Brain pericyte (primary cell): ENCODE measurements around the gene SPO11.

ENCODE experiments used
- DNase-seq: peaks from one replicate; pipeline ENCODE4 v3.0.0-alpha.2; 2012; ENCODE audit warnings: low read depth, low spot score

The SPO11 gene

DNA sequence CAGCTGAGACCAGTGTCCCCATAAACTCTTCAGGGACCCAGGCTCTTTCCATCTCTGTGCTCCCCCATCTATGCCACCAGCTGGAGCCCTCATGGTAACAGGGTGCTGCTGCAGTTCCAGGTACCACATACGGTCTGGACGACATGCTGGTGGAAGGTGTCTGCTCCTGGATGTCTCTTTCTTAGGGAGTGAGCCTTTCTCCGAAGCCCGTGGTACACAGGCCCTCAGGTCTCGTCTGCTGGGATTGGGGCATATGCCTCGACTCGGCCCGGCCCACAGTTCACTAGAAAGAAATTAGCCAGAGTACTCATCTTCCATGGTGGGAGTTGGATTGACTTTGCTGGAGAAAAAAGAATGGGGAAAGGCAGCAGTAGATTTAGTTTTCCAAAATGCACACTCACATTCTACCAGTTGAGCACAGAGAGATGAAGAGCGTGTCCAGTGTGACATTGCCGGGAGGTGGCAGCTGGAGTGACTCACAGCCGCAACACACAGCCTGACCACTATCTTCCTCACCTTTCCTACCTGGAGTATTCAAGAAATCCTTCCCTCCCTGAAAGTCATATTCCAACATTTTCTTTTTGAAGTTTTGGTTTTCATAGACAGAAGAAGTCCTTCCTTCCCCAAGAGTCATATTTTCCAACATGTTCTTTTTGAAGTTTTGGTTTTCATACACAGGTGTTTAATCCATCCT, 18.6 kb upstream of the SPO11 start:
- no peak for DNase-seq

DNA sequence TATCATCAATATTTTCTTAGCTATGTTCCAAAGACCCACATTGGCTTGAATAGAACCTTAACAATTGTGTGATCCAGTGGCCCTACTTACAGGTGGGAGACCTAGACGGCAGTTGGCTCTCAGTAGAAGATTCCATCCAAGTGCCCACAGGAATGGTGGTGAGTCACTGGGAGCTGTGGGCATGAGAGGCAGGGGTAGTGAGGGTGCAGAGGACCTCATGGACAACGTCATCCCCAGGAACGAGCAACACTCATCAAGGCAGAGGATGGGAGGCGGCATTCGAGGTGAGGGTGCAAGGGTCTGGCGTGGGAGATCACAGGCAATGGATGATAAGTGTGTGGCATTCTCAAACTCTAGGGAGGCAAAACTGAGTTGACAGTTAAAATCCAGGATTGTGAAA, 17.5 kb upstream of the SPO11 start:
- no peak for DNase-seq

DNA sequence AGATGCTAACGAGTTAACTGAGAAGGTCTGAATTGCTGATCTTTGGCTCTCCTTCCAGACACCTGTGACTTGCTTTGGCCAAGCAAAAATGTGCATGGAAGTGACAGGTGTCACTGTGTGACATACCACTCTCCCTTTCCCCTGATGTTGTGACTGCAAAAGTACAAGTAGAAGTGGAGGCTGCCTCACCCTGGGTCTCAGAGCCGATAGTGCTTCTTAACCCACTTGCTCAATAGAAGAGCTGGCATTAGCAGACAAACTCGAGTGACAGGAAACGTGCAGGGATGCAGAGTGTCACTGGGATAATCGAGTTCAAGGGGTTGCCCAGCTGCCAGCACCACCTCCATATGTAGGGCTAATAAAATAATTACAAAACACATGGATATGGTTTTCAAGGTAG, 16.4 kb upstream of the SPO11 start:
- DNase-seq = no peak

DNA sequence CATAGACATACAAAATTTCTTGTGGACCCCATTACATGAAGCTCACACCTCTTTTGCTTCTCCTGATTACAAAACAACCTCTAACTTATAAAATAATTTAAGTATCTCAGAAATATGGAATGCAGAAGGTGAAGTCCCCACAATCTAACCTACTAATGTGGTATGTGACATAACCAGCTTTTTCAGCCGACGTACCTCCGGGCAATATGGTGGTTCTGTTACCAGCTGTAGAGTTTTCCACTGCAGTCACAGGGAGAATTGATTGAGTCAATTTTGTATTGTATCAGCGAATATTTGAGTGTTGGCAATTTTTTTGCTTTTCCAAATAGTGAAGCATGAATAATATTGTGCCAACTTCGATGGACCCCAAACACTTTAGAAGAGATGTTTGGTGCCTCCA, 15.7 kb upstream of the SPO11 start:
- no peak for DNase-seq

DNA sequence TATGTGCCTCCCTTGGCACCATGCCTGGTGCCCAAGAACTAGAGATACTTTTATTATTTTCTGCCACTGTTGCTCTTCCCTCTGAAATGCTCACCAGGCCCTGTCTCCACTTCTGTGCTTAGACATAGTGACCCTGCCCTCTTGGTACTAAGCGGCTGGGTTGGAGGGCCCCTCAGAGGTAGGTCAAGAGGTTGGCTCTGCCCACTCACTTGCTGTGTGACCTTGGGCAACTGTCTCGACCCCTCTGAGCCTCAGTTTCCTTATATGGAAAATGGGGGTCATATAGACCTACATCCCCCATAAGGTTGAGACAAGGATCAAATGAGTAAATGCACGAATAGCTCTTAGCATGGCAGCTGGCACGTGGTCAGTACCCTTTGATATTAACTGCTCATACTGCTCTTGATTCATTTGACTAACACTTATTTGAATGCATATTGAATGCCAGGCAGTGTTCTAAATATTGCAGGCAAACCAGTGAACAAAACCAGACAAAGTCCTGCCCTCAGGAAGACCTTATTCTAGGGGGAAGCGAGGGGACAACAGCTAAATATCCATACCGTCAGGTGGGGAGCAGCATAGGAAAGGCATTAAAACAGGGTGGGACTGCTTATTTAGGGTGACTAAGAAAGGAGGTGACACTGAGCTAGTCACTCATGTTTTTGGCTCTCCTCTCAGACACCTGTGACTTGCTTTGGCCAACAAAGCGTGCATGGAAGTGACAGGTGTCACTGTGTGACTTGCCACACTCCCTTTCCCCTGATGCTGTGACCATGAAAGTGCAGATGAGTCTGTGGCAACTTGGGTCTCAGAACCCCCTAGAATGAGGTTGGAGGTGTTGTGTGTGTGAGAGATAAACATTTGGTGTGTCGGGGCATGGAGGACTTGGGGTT, 14.3 kb upstream of the SPO11 start:
- no peak for DNase-seq

DNA sequence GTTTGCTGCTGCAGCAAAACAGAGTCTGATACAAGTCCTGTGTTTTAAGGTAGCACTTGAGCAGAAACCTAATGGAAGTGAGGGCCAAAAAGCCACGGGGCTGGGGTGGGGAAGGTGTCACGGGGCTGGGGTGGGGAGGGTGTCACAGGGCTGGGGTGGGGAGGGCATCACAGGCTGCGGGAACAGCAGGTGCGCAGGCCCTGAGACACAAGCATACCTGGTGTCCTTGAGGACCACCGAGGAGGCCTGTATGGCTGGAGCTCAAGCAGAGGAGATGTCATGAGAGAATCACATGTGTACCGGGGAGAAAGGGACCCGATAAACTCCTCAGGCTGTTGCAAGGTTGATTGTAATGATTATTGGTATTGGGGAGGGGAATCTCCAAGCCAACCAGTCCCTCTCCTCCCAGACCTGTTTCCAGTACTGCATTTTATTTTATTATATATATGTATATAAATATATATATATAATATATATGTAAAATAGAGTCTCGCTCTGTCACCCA, 13.6 kb upstream of the SPO11 start:
- no peak for DNase-seq

DNA sequence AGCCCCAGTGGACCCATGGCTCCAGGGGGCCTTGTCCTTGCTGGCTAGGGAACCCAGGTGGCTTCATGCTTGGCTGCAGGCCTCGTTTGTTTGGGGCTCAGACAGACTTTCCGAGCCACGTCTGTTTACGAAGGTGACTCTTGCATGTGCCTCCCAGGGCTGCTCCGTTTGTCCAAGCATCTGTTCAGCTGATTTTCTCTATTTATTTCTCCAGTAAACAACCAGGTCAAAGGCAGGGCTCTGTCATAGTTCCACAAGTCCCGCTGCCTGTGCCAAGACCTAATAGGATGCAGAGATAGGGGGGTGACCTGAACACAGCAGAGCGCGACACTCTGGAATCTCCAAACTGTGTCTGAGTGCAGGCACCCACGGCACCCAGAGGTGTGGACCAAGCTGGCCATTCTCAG, 12.8 kb upstream of the SPO11 start:
- no peak for DNase-seq

DNA sequence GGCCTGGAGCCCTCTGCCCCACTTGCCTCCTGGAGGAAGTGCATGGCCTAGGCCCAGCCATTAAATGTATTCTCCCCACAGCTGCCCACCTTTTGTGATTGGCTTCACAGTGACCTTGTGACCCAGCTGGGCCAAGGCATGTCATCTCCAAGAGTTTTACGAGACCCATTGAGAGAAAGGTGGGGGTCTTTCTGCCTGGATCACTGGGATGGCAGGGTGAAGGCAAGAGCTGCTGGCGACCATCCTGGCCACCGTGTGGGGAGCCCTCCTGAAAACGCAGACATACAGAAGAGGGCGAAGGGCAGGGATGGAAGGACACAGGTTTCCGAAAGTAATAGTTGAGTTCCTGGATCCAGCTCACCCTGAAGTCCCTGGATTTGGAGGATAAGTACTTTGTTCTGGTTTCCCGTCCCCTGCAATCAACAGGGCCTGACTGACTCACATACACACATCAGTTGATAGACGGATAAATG, 12.3 kb upstream of the SPO11 start:
- DNase-seq = no peak

DNA sequence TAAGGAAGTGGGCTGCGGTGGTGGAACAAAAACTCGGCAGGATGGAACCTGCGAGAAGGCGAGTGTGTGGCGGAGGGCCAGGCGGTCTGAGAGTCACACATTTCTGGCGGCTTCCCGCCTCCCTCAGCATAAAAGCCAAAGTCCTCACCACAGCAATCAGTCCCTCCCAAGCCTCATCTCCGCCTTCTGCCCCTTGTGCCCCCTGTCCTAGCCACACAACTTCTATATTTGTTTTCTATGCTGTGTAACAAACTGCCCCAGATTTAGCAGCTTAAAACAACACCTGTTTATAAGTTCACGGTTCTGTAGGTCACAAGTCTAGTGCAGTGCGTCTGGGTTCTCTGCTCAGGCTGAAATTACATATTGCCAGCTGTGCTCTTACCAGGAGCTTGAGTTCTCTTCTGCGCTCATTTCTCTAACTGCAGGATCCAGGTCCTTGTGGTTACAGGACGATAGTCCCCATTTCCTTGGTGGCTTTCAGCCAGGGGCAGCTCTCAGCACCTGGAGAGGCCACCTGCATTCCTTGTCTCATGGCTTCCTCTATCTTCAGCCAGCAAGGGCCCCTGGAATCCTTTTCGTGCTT, 11.7 kb upstream of the SPO11 start:
- no peak for DNase-seq

DNA sequence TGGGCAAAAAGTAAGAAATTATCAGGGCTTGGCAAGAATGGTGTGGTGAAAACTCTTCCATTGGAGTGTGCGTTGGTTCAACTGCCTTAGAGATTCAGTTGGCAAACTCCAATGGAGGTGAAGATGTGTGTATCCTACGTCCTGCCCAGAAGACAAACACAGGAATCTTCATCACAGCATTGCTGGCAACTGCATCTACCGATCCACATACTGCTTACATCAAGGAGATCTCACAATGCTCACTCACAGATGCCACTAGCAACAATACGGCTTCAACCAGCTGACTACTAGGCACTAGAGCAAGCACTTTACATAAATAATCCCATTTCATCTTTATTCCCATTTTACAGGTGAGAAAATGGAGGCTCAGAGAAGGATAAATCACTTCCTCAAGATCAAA, 10.0 kb upstream of the SPO11 start:
- no peak for DNase-seq

DNA sequence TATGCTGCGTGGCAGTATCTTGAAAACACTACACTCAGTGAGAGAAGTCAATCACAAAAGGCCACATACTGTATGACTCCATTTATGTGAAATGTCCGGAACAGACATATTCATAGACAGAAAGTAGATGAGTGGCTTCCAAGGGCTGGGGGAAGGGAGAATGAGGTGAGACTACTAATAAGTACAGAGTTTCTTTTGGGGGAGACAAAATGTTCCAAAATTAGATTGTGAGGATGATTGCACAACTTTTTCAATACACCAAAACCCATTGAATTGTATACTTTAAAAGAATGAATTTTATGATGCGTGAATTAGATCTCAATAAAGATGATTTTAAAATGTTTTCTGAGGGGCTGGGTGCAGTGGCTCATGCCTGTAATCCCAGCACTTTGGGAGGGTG, 9.2 kb upstream of the SPO11 start:
- no peak for DNase-seq

DNA sequence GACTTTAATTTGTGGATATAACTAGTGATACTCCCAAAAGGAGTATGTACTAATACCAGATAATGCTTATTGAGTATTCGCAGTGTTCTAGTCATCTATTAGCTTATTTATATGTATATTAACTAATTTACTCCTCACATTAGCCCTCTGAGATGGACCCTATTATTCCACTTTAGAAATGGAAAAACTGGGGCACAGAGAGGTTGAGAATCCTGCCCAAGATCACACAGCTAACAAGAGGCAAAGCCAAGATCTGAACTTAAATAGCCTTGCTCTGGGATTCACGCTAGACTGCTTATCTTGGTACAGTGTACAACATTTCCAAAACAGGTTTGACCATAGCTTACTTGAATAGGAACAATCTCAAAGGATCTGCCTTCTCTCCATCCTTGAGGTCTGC, 8.5 kb upstream of the SPO11 start:
- no peak for DNase-seq

DNA sequence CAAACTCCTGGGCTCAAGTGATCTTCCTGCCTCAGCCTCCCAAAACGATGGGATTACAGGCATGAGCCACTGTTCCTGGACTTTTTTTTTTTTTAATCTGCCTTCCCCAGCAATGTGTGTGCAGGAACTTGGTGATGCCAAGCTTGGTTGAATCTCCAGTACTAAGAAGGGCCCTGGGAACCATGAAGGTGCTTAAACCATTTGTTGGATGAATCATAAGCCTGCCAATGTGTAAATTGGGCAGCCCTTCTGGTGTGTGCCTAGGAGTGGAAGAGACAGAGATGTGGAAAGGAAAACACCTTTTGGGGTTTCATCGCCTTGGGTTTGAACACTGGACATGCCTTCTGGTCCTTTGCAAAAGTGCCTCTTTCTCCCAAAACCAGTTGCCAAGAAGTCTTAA, 7.1 kb upstream of the SPO11 start:
- DNase-seq = no peak

DNA sequence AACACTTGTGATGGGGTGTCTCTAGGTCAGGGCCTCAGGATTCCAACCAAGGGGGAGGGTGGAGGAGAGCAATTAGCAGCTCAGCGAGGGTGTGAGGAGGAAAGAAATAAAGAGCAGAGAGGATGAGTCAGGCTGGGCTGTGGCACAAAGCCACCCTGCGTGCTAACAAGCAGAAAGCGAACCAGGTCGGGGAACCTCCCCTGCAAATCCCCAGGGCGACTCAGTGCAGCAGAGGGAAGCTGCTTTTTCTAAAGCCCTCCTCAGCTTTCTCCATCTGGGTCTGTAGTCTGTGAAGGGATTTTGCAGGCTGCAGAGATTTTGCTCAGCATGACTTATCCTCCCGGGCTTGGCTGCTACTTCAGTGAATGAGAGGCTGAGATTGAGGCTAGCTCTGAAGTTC, 6.6 kb upstream of the SPO11 start:
- no peak for DNase-seq

DNA sequence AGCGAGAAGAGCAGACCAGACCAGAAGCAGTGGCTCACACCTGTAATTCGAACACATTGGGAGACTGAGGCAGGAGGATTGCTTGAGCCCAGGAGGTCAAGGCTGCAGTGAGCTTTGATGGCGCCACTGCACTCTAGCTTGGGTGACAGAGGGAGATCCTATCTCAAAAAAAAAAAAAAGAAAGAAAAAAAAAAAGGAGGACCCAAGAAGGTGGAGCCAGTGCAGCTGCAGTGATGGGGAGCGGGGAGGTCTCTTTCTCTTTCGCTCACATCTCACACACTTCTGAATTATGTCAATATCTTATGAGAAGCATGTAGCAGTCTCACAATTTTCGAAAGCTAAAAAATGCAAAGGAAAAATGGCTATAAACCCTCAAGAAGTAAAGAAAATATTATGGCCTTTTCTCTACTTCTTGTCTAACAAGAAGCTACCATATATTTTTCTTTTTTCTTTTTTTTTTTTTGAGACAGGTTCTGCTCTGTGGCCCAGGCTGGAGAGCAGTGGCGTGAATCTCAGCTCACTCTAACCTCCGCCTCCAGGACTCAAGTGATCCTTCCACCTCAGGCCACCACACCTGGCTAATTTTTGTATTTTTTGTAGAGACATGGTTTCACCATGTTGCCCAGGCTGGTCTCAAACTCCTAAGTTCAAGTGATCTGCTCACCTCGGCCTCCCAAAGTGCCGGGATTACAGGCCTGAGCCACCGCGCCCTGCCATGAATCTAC, 3.8 kb upstream of the SPO11 start:
- DNase-seq = no peak

DNA sequence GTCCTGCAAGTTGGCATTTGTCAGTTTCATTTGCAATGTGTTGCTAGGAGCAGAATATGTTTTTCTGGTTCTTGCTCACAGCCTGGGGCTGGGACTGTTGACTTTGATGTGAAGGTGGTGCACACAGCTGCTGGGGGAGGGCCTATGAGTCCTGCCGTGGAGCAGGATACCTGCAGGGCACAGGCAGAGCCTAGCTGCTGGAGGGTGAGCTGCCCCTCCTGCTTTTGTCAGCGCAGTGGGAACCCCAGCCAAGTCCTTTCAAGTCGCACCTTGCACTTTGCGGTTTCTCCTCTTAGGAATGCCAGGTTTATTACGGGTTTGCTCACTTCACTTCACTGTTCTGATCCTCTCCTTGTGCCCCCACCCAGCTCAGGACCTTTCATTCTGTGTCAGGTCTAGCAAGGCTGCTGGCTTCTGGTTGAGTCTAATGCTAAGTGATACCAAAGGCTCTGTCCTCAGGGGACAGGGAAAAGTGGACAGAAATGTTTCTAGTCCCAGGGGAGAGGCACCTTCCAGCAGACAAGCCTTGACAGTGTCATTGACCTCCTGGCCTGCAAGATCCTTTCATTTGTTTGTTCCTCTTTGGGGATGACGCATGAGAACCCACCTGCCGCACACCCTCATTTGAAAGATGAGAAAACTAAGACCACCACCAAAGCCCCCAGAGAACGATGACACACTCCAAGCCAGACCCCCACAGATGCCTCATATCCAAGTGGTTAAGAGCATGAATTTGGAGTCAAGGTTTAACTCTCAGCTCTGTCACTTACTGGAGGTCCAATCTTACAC, 2.7 kb upstream of the SPO11 start:
- DNase-seq = no peak

DNA sequence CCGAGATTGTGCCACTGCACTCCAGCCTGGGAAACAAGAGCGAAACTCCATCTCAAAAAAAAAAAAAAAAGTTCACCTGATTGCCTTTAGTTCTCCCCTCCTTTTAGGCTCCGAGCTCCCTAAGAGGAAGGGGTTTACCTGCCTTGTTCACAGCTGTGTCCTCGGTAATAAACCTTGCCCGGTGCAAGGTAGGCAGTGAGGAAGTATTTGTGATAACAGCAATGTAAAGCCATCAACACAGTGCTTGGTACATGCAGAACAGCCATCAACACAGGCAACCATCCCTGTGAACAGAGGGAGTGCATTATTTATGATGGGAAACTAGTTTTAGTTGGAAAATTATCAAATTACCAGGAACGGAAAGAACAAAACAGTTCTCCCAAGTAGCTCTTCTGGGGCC, 1.8 kb upstream of the SPO11 start:
- DNase-seq = no peak

DNA sequence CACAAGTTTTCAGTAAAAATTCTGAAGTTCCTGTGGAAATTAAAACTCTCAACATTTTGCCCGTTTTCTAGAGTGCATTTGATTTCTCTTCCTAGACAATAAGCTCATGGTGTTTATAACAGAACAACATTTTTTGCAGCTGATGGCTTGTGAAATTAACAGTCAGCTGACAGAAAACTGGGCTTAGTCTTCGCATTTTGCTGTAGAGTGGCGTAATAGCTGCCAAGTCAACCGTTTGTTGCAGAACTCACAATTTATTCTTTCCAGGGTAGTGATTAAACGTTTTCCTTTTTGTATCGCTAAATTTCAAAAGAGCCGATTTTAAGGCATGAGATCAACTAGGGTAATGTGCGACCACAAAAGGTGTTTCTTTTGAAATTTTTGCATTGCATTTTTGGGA, 1.4 kb downstream of the SPO11 start:
- DNase-seq = no peak

DNA sequence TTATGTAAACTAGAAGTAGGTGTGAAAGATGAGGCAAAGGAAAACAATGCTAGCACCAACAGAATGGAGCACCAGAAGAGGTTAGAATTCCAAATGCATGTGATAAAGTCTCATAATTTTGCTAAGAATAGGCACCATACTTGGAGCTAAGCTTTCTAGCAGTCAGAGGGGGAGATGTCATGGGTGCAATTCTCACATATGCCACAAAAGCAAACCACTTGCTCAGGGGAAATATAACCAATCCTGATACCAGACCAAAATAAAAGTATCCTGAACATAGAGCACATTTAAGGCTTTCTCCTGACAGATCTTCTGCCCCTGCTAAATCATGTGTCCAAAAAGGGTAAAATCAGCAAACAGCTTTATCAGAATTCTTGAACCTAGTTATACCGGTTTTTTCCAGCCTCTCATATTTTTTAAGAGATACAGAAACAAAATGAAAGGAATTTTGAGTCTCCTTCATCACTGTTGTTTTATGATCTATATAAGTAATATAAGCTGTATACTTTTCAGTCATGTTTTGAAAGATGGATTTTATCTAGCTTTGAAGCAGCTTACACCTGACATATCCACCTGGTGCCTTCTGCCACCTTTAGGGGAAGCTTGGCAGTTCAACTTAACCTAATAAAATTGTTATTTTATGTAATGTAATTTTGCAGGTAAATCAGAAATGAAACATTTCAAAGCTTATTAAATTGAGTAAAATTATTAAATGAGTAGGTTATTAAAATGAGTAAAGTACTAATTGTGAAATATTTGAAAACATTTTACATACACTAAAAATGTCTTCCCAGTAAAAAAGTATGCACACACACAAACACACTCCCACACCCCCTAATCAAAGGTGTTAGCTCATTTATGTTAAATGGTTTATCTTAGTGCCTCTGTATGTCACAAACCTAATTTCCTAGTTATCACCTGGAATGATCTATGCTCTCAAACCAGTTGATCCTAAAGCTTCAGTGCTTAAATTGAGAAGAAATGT, 2.8 kb downstream of the SPO11 start:
- DNase-seq = no peak

DNA sequence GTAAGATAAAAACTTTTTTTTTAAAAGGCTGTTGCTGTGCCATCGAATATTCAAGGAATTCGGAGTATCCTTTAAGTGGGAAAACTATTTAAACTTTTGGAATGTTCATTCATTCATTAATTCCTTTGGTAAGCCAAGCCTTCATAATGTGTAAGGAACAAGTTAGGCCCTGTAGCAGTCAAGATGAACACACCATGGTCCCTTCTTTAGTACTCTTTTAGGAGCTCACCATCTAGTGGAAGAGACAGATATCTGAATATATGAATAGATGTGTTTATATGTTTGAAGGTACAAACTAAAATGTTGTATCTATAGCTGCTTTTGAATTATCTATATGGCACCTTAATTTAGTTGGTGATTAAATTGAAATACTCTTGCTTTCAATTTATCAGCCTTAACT, 5.8 kb downstream of the SPO11 start:
- no peak for DNase-seq
